KOPT-K1 (cell line): ENCODE data around the gene YBX1.
"Not testable (repeated sequence)": the region's sequence is repeated elsewhere in the genome, so short reads cannot be mapped to it uniquely, and the experiment has no call there.

Experiments used
- H3K27ac ChIP-seq: fragments of 200-600 bp; sonication (generic); 2 replicates; pipeline ENCODE4 v1.5.1; 2016; ENCODE audit warnings: antibody characterized with exemption, mild to moderate bottlenecking, low read depth, low read length; ENCODE audit not compliant: poor library complexity, severe bottlenecking
- H3K36me3 ChIP-seq: fragments of 200-600 bp; sonication (generic); 2 replicates; pipeline ENCODE4 v1.5.1; 2017; ENCODE audit warnings: antibody characterized with exemption, mild to moderate bottlenecking, low read length, moderate library complexity; ENCODE audit not compliant: insufficient read depth
- H3K9me3 ChIP-seq: fragments of 200-600 bp; sonication (generic); 2 replicates; pipeline ENCODE4 v1.5.1; 2017; ENCODE audit warnings: antibody characterized with exemption, low read length, mild to moderate bottlenecking; ENCODE audit not compliant: insufficient read depth, poor library complexity, severe bottlenecking

The YBX1 gene

DNA sequence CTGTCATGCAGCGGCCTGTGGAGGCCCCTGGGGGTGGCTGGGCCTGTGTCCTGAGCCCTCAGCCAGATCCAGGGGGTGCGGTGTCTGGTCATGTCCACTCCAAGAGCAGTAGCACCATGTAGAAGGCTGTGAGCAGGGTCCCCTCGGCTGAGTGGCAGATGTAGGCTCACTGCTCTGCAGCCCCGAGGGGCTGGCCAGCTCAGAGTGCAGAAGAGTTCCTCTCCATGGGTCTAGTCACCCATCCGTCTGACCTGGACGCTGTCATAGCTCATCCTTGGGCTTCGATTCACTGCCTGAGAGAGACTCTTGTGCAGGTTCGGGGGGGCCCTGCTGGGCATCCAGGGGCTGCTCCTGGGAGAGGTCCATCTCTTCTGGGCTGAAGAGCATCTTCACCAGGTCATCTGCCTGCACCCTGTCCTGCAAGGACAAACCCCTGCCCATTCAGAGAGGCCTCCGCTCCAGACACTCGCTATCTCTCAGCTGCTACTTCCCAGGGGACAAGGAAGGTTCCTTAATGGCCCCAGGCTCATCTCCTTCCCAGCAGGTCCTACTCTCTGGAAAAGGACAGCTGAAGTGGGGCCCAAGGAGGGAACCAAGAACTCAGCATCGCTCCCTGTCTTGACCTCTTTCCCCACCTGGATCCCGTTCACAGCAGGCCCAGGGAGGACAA lies 64.4 kb downstream of the YBX1 start:
- no peak overlapping the region for H3K27ac ChIP-seq
- H3K36me3 ChIP-seq = peaks cover 53% of the 10 kb centered on the region
- peaks cover 1% of the 10 kb centered on the region for H3K9me3 ChIP-seq

DNA sequence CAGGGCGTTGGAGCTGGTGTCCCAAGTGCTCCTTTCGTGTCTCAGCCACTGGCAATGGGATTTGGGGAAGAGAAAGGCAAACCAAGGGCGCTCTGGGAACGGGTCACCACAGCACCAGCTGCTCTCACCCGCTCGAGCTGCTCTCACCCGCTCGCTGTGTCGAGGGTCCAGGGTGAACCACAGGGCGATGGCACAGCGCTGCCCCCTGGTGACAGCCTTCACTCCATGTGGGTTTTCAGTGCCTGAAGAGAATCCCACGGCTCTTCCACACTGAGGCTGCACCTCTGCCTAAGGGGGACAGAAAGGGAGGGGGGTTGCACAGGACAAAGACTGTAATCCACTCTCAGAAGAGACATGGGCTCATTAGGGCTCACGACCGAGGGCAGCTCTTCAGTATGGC lies 64.9 kb downstream of the YBX1 start:
- H3K27ac ChIP-seq = no peak overlapping the region
- H3K9me3 ChIP-seq = peaks cover 7% of the 10 kb centered on the region
- H3K36me3 ChIP-seq = peaks cover 59% of the 10 kb centered on the region

DNA sequence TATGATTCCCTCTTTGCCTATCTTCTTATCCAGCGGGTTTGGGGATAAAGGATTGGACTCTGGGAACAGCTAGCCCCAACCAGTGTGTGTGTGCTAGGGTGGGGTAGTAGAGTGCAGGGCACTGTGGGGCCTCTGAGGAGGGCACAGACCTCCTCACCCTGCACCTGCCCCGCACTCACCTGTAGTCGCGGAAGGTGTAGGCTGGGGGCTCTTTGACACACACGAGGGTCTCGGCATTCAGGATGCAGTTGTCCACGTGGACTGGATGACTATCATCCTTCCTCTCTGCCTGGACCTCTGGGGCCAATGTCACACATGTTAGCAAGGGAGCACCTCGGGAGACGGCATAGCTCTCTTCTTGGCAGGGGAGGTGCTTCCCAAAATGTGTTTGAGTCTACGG lies 65.8 kb downstream of the YBX1 start:
- Histone ChIP-seq H3K27ac (no peak overlapping the region), H3K36me3 (peaks cover 68% of the 10 kb centered on the region), H3K9me3 (peaks cover 9% of the 10 kb centered on the region)

- Histone ChIP-seq H3K27ac (no peak overlapping the region), H3K36me3 (peaks cover 75% of the 10 kb centered on the region), H3K9me3 (peaks cover 9% of the 10 kb centered on the region)
Measured at GRCh38 chr1:42748461-42749410, 66.5 kb downstream of the YBX1 start.

- H3K9me3 ChIP-seq = peaks cover 9% of the 10 kb centered on the region
- H3K27ac ChIP-seq = no peak overlapping the region
- peaks cover 88% of the 10 kb centered on the region for H3K36me3 ChIP-seq
Measured at GRCh38 chr1:42750041-42750440, 67.8 kb downstream of the YBX1 start.

DNA sequence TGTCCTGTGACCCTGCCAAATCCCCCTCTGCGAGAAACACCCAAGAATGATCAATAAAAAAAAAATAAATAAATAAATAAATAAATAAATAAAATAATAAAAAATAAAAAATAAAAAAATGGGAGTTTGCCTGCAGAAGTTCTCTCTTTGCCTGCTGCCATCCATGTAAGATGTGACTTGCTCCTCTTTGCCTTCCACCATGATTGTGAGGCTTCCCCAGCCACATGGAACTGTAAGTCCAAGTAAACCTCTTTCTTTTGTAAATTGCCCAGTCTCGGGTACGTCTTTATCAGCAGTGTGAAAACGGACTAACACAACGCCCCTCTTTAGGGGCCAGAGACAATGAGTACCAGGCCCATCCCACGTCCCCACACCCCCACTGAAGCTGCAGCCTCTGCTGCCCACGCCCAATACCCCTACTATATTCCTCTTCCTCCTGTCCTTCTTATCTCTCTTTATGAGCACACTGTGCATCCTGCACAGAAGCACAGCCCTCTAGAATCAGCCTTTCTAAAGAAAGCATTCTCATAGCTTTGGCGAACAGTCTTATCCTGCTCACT lies 69.4 kb downstream of the YBX1 start:
- H3K27ac ChIP-seq, H3K9me3 ChIP-seq: not testable (repeated sequence)
- H3K36me3 ChIP-seq = peaks cover 89% of the 10 kb centered on the region

DNA sequence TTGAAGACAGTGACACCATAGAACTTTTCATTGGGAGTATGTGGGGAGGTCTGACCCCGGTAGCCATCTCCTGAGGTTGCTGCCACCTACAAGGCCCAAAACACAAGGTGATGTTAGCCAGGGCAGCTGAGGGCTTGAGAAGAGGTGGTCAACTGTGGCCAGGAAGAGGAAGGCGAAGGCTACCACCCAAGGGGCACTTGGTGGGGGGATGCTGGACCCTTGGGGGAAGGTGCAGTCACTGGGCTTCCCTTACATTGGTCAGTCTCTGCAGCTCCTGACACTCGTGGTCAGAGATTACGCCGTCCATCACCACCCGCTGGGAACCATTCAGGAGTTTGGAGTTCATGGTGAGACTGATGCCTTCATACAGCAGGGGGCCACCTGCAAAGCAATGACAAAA lies 70.1 kb downstream of the YBX1 start:
- Histone ChIP-seq H3K36me3 (peaks cover 89% of the 10 kb centered on the region), H3K27ac (no peak overlapping the region), H3K9me3 (peaks cover 9% of the 10 kb centered on the region)

DNA sequence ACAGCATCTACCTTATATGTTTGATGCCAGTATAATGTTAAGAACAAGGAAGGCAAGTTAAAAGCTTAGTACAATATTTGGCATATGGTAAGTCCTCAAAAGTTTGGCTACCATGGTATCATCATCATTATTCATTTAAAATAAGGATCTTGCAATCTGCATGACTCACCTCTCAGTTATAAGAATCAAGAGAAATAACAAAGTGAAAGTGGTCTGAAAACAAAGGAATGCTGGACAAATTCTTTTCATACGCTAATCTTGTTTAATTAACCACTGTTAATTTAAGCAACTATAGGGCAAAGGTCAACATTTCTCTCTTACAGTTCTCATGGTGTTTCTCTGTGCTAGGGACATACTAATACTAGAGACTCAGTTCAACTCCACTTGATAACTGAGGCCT lies 70.9 kb downstream of the YBX1 start:
- Histone ChIP-seq H3K36me3 (peaks cover 89% of the 10 kb centered on the region), H3K27ac (no peak overlapping the region), H3K9me3 (peaks cover 9% of the 10 kb centered on the region)
